H9 (cell line): ENCODE data around the gene APBA3. TPM values are rescaled to one million over a fixed set of nuclear protein-coding genes. Genes with fewer than 3 reads are reported as not detected.

Source experiments
- DNase-seq: peaks from one replicate; pipeline ENCODE4 v3.0.0-alpha.2; 2017
- H2AFZ ChIP-seq: one replicate; pipeline ENCODE4 v1.6.1; 2013; ENCODE audit warnings: mild to moderate bottlenecking, low read length, control low read depth, moderate library complexity
- H2AK5ac ChIP-seq: 2 replicates; pipeline ENCODE4 v1.6.1; 2013; ENCODE audit warnings: low read length, control low read depth, mixed read lengths; ENCODE audit not compliant: insufficient read length
- H2BK120ac ChIP-seq: one replicate; pipeline ENCODE4 v1.6.1; 2013; ENCODE audit warnings: low read depth, mild to moderate bottlenecking, low read length, control low read depth, inconsistent platforms; ENCODE audit not compliant: poor library complexity, severe bottlenecking
- H2BK12ac ChIP-seq: 2 replicates; pipeline ENCODE4 v1.6.1; 2013; ENCODE audit warnings: low read length, control low read depth, mixed read lengths, low read depth; ENCODE audit not compliant: insufficient read length
- H2BK15ac ChIP-seq: 2 replicates; pipeline ENCODE4 v1.6.1; 2013; ENCODE audit warnings: low read depth, low read length, control low read depth
- H2BK20ac ChIP-seq: one replicate; pipeline ENCODE4 v1.6.1; 2013; ENCODE audit warnings: low read depth, mild to moderate bottlenecking, low read length, control low read depth, inconsistent platforms; ENCODE audit not compliant: poor library complexity, severe bottlenecking
- H2BK5ac ChIP-seq: 2 replicates; pipeline ENCODE4 v1.6.1; 2013; ENCODE audit warnings: low read length, control low read depth, mixed read lengths; ENCODE audit not compliant: insufficient read length
- H3K14ac ChIP-seq: 2 replicates; pipeline ENCODE4 v1.6.1; 2013; ENCODE audit warnings: low read length, control low read depth; ENCODE audit not compliant: insufficient read depth
- H3K18ac ChIP-seq: 2 replicates; pipeline ENCODE4 v1.6.1; 2013; ENCODE audit warnings: low read depth, mild to moderate bottlenecking, mixed read lengths, low read length, control low read depth; ENCODE audit not compliant: insufficient read length
- H3K23ac ChIP-seq: 2 replicates; pipeline ENCODE4 v1.6.1; 2013; ENCODE audit warnings: low read length, control low read depth, mixed read lengths, low read depth; ENCODE audit not compliant: insufficient read length
- H3K23me2 ChIP-seq: 2 replicates; pipeline ENCODE4 v1.6.1; 2013; ENCODE audit warnings: low read depth, mild to moderate bottlenecking, mixed read lengths, low read length, control low read depth; ENCODE audit not compliant: insufficient read length, poor library complexity, severe bottlenecking
- H3K27ac ChIP-seq: 2 replicates; pipeline ENCODE4 v1.5.1; 2013; ENCODE audit warnings: low read length, control low read depth, mixed read lengths, low read depth; ENCODE audit not compliant: insufficient read length
- H3K27me3 ChIP-seq: 2 replicates; pipeline ENCODE4 v1.6.1; 2013; ENCODE audit warnings: low read length, control low read depth, inconsistent platforms; ENCODE audit not compliant: insufficient read depth
- H3K4ac ChIP-seq: 2 replicates; pipeline ENCODE4 v1.6.1; 2013; ENCODE audit warnings: low read depth, mild to moderate bottlenecking, control low read depth, inconsistent platforms, low read length, moderate library complexity
- H3K4me1 ChIP-seq: 2 replicates; pipeline ENCODE4 v1.6.1; 2013; ENCODE audit warnings: low read length, control low read depth, inconsistent platforms; ENCODE audit not compliant: insufficient read depth
- H3K4me2 ChIP-seq: 2 replicates; pipeline ENCODE4 v1.6.1; 2013; ENCODE audit warnings: low read length, control low read depth, mixed read lengths; ENCODE audit not compliant: insufficient read length, insufficient read depth
- H3K56ac ChIP-seq: 2 replicates; pipeline ENCODE4 v1.6.1; 2013; ENCODE audit warnings: low read depth, mild to moderate bottlenecking, mixed read lengths, low read length, control low read depth; ENCODE audit not compliant: insufficient read length
- H3K79me1 ChIP-seq: 2 replicates; pipeline ENCODE4 v1.6.1; 2013; ENCODE audit warnings: low read depth, mild to moderate bottlenecking, moderate library complexity, low read length, control low read depth, inconsistent platforms; ENCODE audit not compliant: insufficient read depth, poor library complexity, severe bottlenecking
- H3K79me2 ChIP-seq: 2 replicates; pipeline ENCODE4 v1.6.1; 2013; ENCODE audit warnings: low read length, control low read depth, inconsistent platforms; ENCODE audit not compliant: insufficient read depth
- H3K9ac ChIP-seq: 2 replicates; pipeline ENCODE4 v1.6.1; 2013; ENCODE audit warnings: low read length, control low read depth, mixed read lengths; ENCODE audit not compliant: insufficient read length; ENCODE audit errors: extremely low read depth
- H3K9me3 ChIP-seq: one replicate; pipeline ENCODE4 v1.6.1; 2013; ENCODE audit warnings: low read depth, low read length, inconsistent platforms; ENCODE audit not compliant: control insufficient read depth
- H3T11ph ChIP-seq: one replicate; pipeline ENCODE4 v1.6.1; 2013; ENCODE audit warnings: mild to moderate bottlenecking, low read length, control low read depth, inconsistent platforms
- H4K20me1 ChIP-seq: one replicate; pipeline ENCODE4 v1.6.1; 2013; ENCODE audit not compliant: control insufficient read depth, insufficient read length, insufficient read depth
- H4K5ac ChIP-seq: 2 replicates; pipeline ENCODE4 v1.6.1; 2013; ENCODE audit warnings: low read depth, mild to moderate bottlenecking, mixed read lengths, low read length, control low read depth; ENCODE audit not compliant: insufficient read length
- H4K8ac ChIP-seq: replicated peaks from 2 replicates; pipeline ENCODE4 v1.6.1; 2013; ENCODE audit warnings: low read length, control low read depth, mixed read lengths, low read depth; ENCODE audit not compliant: insufficient read length
- H4K91ac ChIP-seq: 2 replicates; pipeline ENCODE4 v1.6.1; 2013; ENCODE audit warnings: low read depth, mild to moderate bottlenecking, moderate library complexity, mixed read lengths, low read length, control low read depth; ENCODE audit not compliant: insufficient read length
- H3K27ac Mint-ChIP-seq, 3 experiments: 2 replicates in 2 of 3; 3 replicates in 1 of 3; pipeline ENCODE4 v1.8.0; 2020 to 2021; ENCODE audit warnings: mixed read lengths in 3 of 3, mild to moderate bottlenecking in 1 of 3, moderate library complexity in 1 of 3
- H3K27me3 Mint-ChIP-seq: 2 replicates; pipeline ENCODE4 v1.8.0; 2021; ENCODE audit warnings: low read depth, mild to moderate bottlenecking, moderate library complexity, mixed read lengths
- H3K36me3 Mint-ChIP-seq, 3 experiments: 2 replicates in 2 of 3; 3 replicates in 1 of 3; pipeline ENCODE4 v1.8.0; 2020 to 2021; ENCODE audit warnings: low read depth in 3 of 3, mixed read lengths in 3 of 3; ENCODE audit not compliant: insufficient read depth in 1 of 3
- H3K4me1 Mint-ChIP-seq, 2 experiments: 2 replicates each; pipeline ENCODE4 v1.8.0; 2020; ENCODE audit warnings: mixed read lengths in 2 of 2
- H3K4me3 Mint-ChIP-seq, 2 experiments: 2 replicates in 1 of 2; 3 replicates in 1 of 2; pipeline ENCODE4 v1.8.0; 2020 to 2021; ENCODE audit warnings: mild to moderate bottlenecking in 2 of 2, mixed read lengths in 2 of 2, moderate library complexity in 1 of 2
- H3K9me3 Mint-ChIP-seq, 2 experiments: 2 replicates in 1 of 2; 3 replicates in 1 of 2; pipeline ENCODE4 v1.8.0; 2020; ENCODE audit warnings: mild to moderate bottlenecking in 2 of 2, mixed read lengths in 2 of 2, moderate library complexity in 1 of 2
- CTCF ChIP-seq: fragments of 200-600 bp; sonication (generic); conservative IDR thresholded peaks from 3 replicates; pipeline ENCODE4 v1.8.0; 2021; ENCODE audit warnings: antibody characterized with exemption, mild to moderate bottlenecking
- WGBS: extraction: QIAGEN DNeasy Blood & Tissue Kit; methylation state at CpG from one replicate; pipeline ENCODE4 v1.1.7; 2013; ENCODE audit warnings: missing lambda C conversion rate, low lambda C conversion rate, mixed read lengths; ENCODE audit not compliant: insufficient read length; ENCODE audit errors: extremely low coverage; 5-methylcytosine and 5-hydroxymethylcytosine counted together
- total RNA-seq: library from RNA; stranded (reverse); gene quantifications from 2 replicates; pipeline ENCODE4 v1.2.1, GENCODE V29; 2021

The APBA3 gene
- total RNA-seq, 1 experiment from 2014 or later: 21.8 TPM

- H2BK20ac ChIP-seq: no peak overlapping the region
- H3K23me2 ChIP-seq: peaks cover 4% of the 10 kb centered on the region
- peaks cover 5% of the 10 kb centered on the region for H3K79me1 ChIP-seq
- no peak overlapping the region for H3T11ph ChIP-seq
- H4K91ac ChIP-seq: no peak overlapping the region
- TF ChIP-seq CTCF: no peak
- no peak overlapping the region for H3K9ac ChIP-seq
- H2BK15ac ChIP-seq: no peak overlapping the region
- no peak overlapping the region for H3K14ac ChIP-seq
- WGBS: no CpG with 5 or more reads among the region's 1 CpG
- H3K4me2 ChIP-seq: no peak overlapping the region
- peak overlapping the region in 2 of 3 experiments; percentile 95 to 98; a peak in 3 of 7 replicates for H3K27ac Mint-ChIP-seq
- no peaks in the 10 kb centered on the region for H3K4me1 ChIP-seq
- H2AK5ac ChIP-seq: no peak overlapping the region
- H3K9me3 ChIP-seq: no peaks in the 10 kb centered on the region
- no peak overlapping the region for H4K5ac ChIP-seq
- H2BK5ac ChIP-seq: no peak overlapping the region
- H3K27me3 Mint-ChIP-seq: no peaks in the 10 kb centered on the region
- no peak overlapping the region for H3K56ac ChIP-seq
- DNase-seq: no peak
- no peaks in the 10 kb centered on the region for H3K79me2 ChIP-seq
- peak overlapping the region; percentile 92 to 96 for H3K4me3 Mint-ChIP-seq
- no peak overlapping the region for H4K8ac ChIP-seq
- H3K36me3 Mint-ChIP-seq: peaks cover 3 to 22% (median 19%) of the 10 kb centered on the region in 3 experiments; a peak in 5 of 7 replicates
- H2BK120ac ChIP-seq: no peak overlapping the region
- H3K4ac ChIP-seq: no peak overlapping the region
- no peak overlapping the region for H3K23ac ChIP-seq
- H2AFZ ChIP-seq: no peak overlapping the region
- H2BK12ac ChIP-seq: no peak overlapping the region
- H3K27me3 ChIP-seq: no peaks in the 10 kb centered on the region
- H3K4me1 Mint-ChIP-seq: peaks cover 4 to 14% of the 10 kb centered on the region in 2 experiments; a peak in 3 of 4 replicates
- no peak overlapping the region for H3K27ac ChIP-seq
- no peak overlapping the region for H3K18ac ChIP-seq
- no peaks in the 10 kb centered on the region; a peak in 1 of 5 replicates for H3K9me3 Mint-ChIP-seq
- no peaks in the 10 kb centered on the region for H4K20me1 ChIP-seq
Observed at GRCh38 chr19:3762130-3762473, 610 bp upstream of the APBA3 start.
